K562 (cell line): ENCODE measurements around the gene HBQ1. TPM values are rescaled to one million over a fixed set of nuclear protein-coding genes. Genes with fewer than 3 reads are reported as not detected.

Source experiments
- ATAC-seq: fragments of 200-7000 bp; cut with Tn5 transposase; 3 replicates; pipeline ENCODE4 v1.9.1; 2020; ENCODE audit warnings: moderate library complexity
- BruUV-seq: library from RNA; stranded (reverse); fragments of 400-500 nt; replicated peaks from 2 replicates; lab custom pipeline; 2021; lab: Mats Ljungman, UMichigan
- CTCF ChIA-PET: fragments of 300-600 bp; formaldehyde crosslinking; extraction: SDS; loops from one replicate; lab custom pipeline; 2021; ENCODE audit warnings: low intra/inter-chr PET ratio; lab: Yijun Ruan, JAX
- POLR2A ChIA-PET: fragments of 300-600, 350-650 bp; sonication (Branson Sonifier 250); formaldehyde crosslinking; extraction: SDS; loops from one replicate; lab custom pipeline; 2021; ENCODE audit warnings: antibody characterized with exemption, inconsistent platforms; lab: Yijun Ruan, JAX
- DNase-seq, 4 experiments: peaks; one replicate each; pipeline versions ENCODE4 v3.0.0 to v3.0.0-alpha.2; 2011 to 2018; ENCODE audit warnings: low spot score in 3 of 4, mixed read lengths in 3 of 4; ENCODE audit errors: extremely low read depth in 1 of 4
- FAIRE-seq: peaks from 2 replicates; lab custom pipeline; 2011; peaks lifted over from hg19 to GRCh38; lab: Jason Lieb, UNC
- H2AFZ ChIP-seq: 2 replicates; pipeline ENCODE4 v1.6.0; 2011; ENCODE audit warnings: low read depth, low read length, control low read depth, inconsistent platforms
- H3K27ac ChIP-seq: fragments of 200-600 bp; 3 replicates; pipeline ENCODE4 v1.8.0; 2011; ENCODE audit warnings: low read depth, mild to moderate bottlenecking, control low read depth, inconsistent platforms, low read length, moderate library complexity, mixed read lengths; ENCODE audit errors: extremely low read depth
- H3K27me3 ChIP-seq, 2 experiments: fragments of 300-600 bp in 1 of 2; 2 replicates in 1 of 2; 3 replicates in 1 of 2; pipeline versions ENCODE4 v1.6.0 to v1.8.0; 2011; ENCODE audit warnings: inconsistent platforms in 2 of 2, low read length in 2 of 2, mild to moderate bottlenecking in 1 of 2, mixed read lengths in 1 of 2, moderate library complexity in 1 of 2; ENCODE audit not compliant: control insufficient read depth in 2 of 2, insufficient read depth in 2 of 2
- H3K36me3 ChIP-seq: fragments of 300-600 bp; 3 replicates; pipeline ENCODE4 v1.8.0; 2011; ENCODE audit warnings: mild to moderate bottlenecking, low read length, inconsistent platforms; ENCODE audit not compliant: control insufficient read depth, insufficient read depth
- H3K4me1 ChIP-seq, 2 experiments: fragments of 200-600 bp in 1 of 2; replicated peaks in 1 of 2; 2 replicates in 1 of 2; 3 replicates in 1 of 2; pipeline versions ENCODE4 v1.5.1 to v1.8.0; 2011; ENCODE audit warnings: inconsistent platforms in 2 of 2, low read length in 2 of 2, mild to moderate bottlenecking in 1 of 2, mixed read lengths in 1 of 2, moderate library complexity in 1 of 2; ENCODE audit not compliant: control insufficient read depth in 2 of 2, insufficient read depth in 2 of 2
- H3K4me2 ChIP-seq: 2 replicates; pipeline ENCODE4 v1.6.1; 2011; ENCODE audit warnings: low read length, control low read depth, inconsistent platforms, mixed read lengths; ENCODE audit not compliant: insufficient read depth
- H3K4me3 ChIP-seq: fragments of 200-600 bp; sonication (generic), shearing (Covaris generic); 2 replicates; pipeline ENCODE4 v1.5.1; 2016; ENCODE audit warnings: control low read depth, inconsistent platforms
- H3K79me2 ChIP-seq: fragments of 200-600 bp; 3 replicates; pipeline ENCODE4 v1.8.0; 2011; ENCODE audit warnings: low read length, inconsistent platforms; ENCODE audit not compliant: control insufficient read depth, insufficient read depth
- H3K9ac ChIP-seq, 2 experiments: 2 replicates each; pipeline versions ENCODE4 v1.6.0 to v1.6.1; 2011; ENCODE audit warnings: low read depth in 2 of 2, low read length in 2 of 2, control low read depth in 1 of 2, inconsistent platforms in 1 of 2, mild to moderate bottlenecking in 1 of 2, mixed read lengths in 1 of 2; ENCODE audit not compliant: insufficient read depth in 1 of 2
- H3K9me1 ChIP-seq: one replicate; pipeline ENCODE4 v1.6.0; 2011; ENCODE audit warnings: inconsistent platforms, mild to moderate bottlenecking, low read length, moderate library complexity; ENCODE audit not compliant: control insufficient read depth, insufficient read depth
- H3K9me3 ChIP-seq: replicated peaks from 2 replicates; pipeline ENCODE4 v1.5.1; 2011; ENCODE audit warnings: low read depth, low read length, inconsistent platforms; ENCODE audit not compliant: control insufficient read depth, insufficient read depth
- H4K20me1 ChIP-seq: replicated peaks from 2 replicates; pipeline ENCODE4 v1.6.1; 2011; ENCODE audit warnings: low read length, inconsistent platforms, mixed read lengths; ENCODE audit not compliant: control insufficient read depth, insufficient read depth
- CTBP1 ChIP-seq: fragments of 450-650 bp; IDR thresholded peaks from 2 replicates; pipeline ENCODE4 v1.6.1; 2016; ENCODE audit warnings: borderline replicate concordance
- DPF2 ChIP-seq: fragments of 450-650 bp; IDR thresholded peaks from 2 replicates; pipeline ENCODE4 v1.6.1; 2016
- ELF1 ChIP-seq: fragments of 200-800 bp; sonication (Bioruptor generic); IDR thresholded peaks from 2 replicates; pipeline ENCODE4 v1.6.1; 2016; ENCODE audit warnings: missing genetic modification characterization, missing compliant biosample characterization
- FOXA3 ChIP-seq, 2 experiments: fragments of 450-650 bp in 1 of 2; sonication (generic) in 1 of 2; formaldehyde crosslinking; IDR thresholded peaks in 1 of 2; conservative IDR thresholded peaks in 1 of 2; 2 replicates each; pipeline versions ENCODE4 v1.4.0 to v1.8.0; 2020 to 2022; ENCODE audit warnings: mild to moderate bottlenecking in 2 of 2, missing genetic modification reagents in 1 of 2
- FUS ChIP-seq: fragments of 200-400 bp; formaldehyde crosslinking; optimal IDR thresholded peaks from 2 replicates; pipeline ENCODE3; 2017; ENCODE audit warnings: low read depth, low read length
- JUNB ChIP-seq: fragments of 450-650 bp; formaldehyde crosslinking; conservative IDR thresholded peaks from 2 replicates; pipeline ENCODE4 v1.4.0; 2020; ENCODE audit warnings: mild to moderate bottlenecking
- NFATC3 ChIP-seq: fragments of 450-650 bp; IDR thresholded peaks from 2 replicates; pipeline ENCODE4 v1.6.1; 2017; ENCODE audit warnings: mild to moderate bottlenecking
- POLR2H ChIP-seq: IDR thresholded peaks from 2 replicates; pipeline ENCODE4 v1.6.1; 2016; ENCODE audit warnings: missing genetic modification characterization, low read depth, mild to moderate bottlenecking, control low read depth, missing compliant biosample characterization, moderate library complexity
- RHOXF2B ChIP-seq: fragments of 250-450 bp; sonication (Bioruptor Pico); conservative IDR thresholded peaks from 2 replicates; pipeline ENCODE4 v1.5.1; 2021
- SIN3A ChIP-seq, 2 experiments: fragments of 150-350 bp in 1 of 2; IDR thresholded peaks; 2 replicates each; pipeline ENCODE4 v1.6.1; 2011 to 2016; ENCODE audit warnings: borderline replicate concordance in 2 of 2, low read depth in 2 of 2, low read length in 2 of 2, mild to moderate bottlenecking in 2 of 2, moderate library complexity in 2 of 2; ENCODE audit not compliant: control insufficient read depth in 1 of 2
- TAL1 ChIP-seq: fragments of 450-650 bp; IDR thresholded peaks from 2 replicates; pipeline ENCODE4 v1.6.1; 2016; ENCODE audit warnings: mild to moderate bottlenecking
- ZNF561 ChIP-seq: fragments of 450-650 bp; formaldehyde crosslinking; conservative IDR thresholded peaks from 2 replicates; pipeline ENCODE4 v1.4.0; 2020; ENCODE audit warnings: mild to moderate bottlenecking, moderate library complexity
- WGBS: fragments of 100-300 bp; shearing (Covaris generic); methylation state at CpG from one replicate; pipeline ENCODE4 v1.1.6; 2016; ENCODE audit warnings: low coverage, mixed read lengths; ENCODE audit not compliant: insufficient coverage; ENCODE audit errors: missing lambda C conversion rate; 5-methylcytosine and 5-hydroxymethylcytosine counted together
- in situ Hi-C: fragments of 300-500 bp; cut with MboI; formaldehyde crosslinking; loops from 4 replicates; pipeline ENCODE4 v1.15.0; 2018; ENCODE audit warnings: inconsistent platforms, mixed read lengths
- intact Hi-C: fragments of 100-400 bp; cut with micrococcal nuclease; formaldehyde crosslinking; loops from 2 replicates; pipeline ENCODE4 v1.14.2; 2022
- polyA plus RNA-seq, 8 experiments: library from polyadenylated mRNA; depleted of rRNA in 4 of 8; stranded (reverse) in 5 of 8; unstranded in 3 of 8; fragments of >200 nt; fragmentation: Nextera tagmentation in 2 of 8; fragmentation: Illumina TruSeq in 1 of 8; extraction: Ambion mirVana in 2 of 8; extraction: Trizol in 1 of 8; gene quantifications; 2 replicates each; pipeline versions ENCODE4 v1.2.1 to v1.2.3, GENCODE V29; 2011 to 2014; ENCODE audit warnings: inconsistent platforms in 1 of 8, missing spikeins in 1 of 8
- total RNA-seq, 7 experiments: library from RNA; depleted of rRNA in 6 of 7; stranded (reverse); fragments of >200 nt in 6 of 7; fragmentation: Illumina TruSeq in 2 of 7; extraction: Trizol in 2 of 7; gene quantifications; 2 replicates each; pipeline versions ENCODE4 v1.2.1 to v1.2.3, GENCODE V29; 2011 to 2021; ENCODE audit warnings: low replicate concordance in 1 of 7
- TF ChIP-seq, protein P1 (sequence below): fragments of 250-450 bp; sonication (Bioruptor Pico); IDR thresholded peaks from 2 replicates; pipeline ENCODE4 v1.4.0; 2020; ENCODE audit warnings: borderline replicate concordance
- TF ChIP-seq, protein P2 (sequence below): IDR thresholded peaks from 2 replicates; pipeline ENCODE4 v1.6.1; 2016; ENCODE audit warnings: missing genetic modification characterization, missing compliant biosample characterization
- TF ChIP-seq, protein P3 (sequence below): fragments of 450-650 bp; IDR thresholded peaks from 2 replicates; pipeline ENCODE4 v1.6.1; 2018; ENCODE audit not compliant: partially characterized antibody

HBQ1 gene
- total and polyA plus RNA-seq, 9 of the 15 experiments (the other 6 are each of a cell fraction or from before 2014, with no cell fraction given), result 2.3 to 190 (median 19.8) TPM

GRCh38 chr16:177981-178667, 2.1 kb upstream of the HBQ1 start:
- Histone ChIP-seq H3K9me3 (no peaks in the 10 kb centered on the region), H3K4me1 (peaks cover 30 to 62% of the 10 kb centered on the region in 2 experiments; a peak in 4 of 5 replicates), H3K4me3 (peak overlapping the region; percentile 55), H3K36me3 (peaks cover 24% of the 10 kb centered on the region), H3K9ac (peak overlapping the region; percentile 63 to 88), H2AFZ (no peak overlapping the region), H3K9me1 (peaks cover 3% of the 10 kb centered on the region), H3K4me2 (peak overlapping the region; percentile 80), H3K27ac (peak overlapping the region; percentile 57), H3K27me3 (no peaks in the 10 kb centered on the region), H3K79me2 (peaks cover 52% of the 10 kb centered on the region), H4K20me1 (0 out of 2 replicates have a peak, but pooled peaks cover 3% of the 10 kb centered on the region)
- ChIA-PET POLR2A (interaction anchor here (0.6 to 1.8 kb wide), 4 partner anchors 20 to 185 kb away, joined by 3 to 8 read pairs (median 5); no protein-coding TSS in a partner anchor), CTCF (no interaction called here)
- BruUV-seq, result no TSS peak
- FAIRE-seq (peak; percentile 54), DNase-seq (peak in 2 of 4 experiments; percentile 9 to 63), ATAC-seq (peak; percentile 2; the same call in 1 of the 3 replicates)
- intact Hi-C loops, result loop anchor here (2.0 kb wide), 1 partner anchor 35 kb away; no protein-coding TSS in a partner anchor
- WGBS, result 22% methylated on average over 11 of the region's 11 CpGs
- in situ Hi-C loops, result no loop called here
- TF ChIP-seq POLR2H (tag) (no peak), CTBP1 (0 out of 2 replicates have a peak, but pooled peaks have one; percentile 18), FUS (no peak), NFATC3 (no peak), ELF1 (tag) (no peak), FOXA3 (CRISPR knock-in tag; conservative IDR thresholded peaks at IDR 0.05 in 1 of 2, IDR thresholded peaks at IDR 0.05 in 1 of 2) (peak; percentile 49 to 76), RHOXF2B (CRISPR knock-in tag) (no peak), TAL1 (peak; percentile 42; the same call in 1 of the 2 replicates), SIN3A (IDR thresholded peaks at IDR 0.05; ENCODE audit: borderline replicate concordance in 2 of 2, control insufficient read depth in 1 of 2, low read depth in 2 of 2, low read length in 2 of 2) (0 out of 4 replicates have a peak, but pooled peaks of 1 of the 2 experiments have one; percentile 15), ZNF561 (CRISPR knock-in tag) (no peak), DPF2 (0 out of 2 replicates have a peak, but pooled peaks have one; percentile 44), JUNB (CRISPR knock-in tag) (no peak)
- TF ChIP-seq, protein P1, sequence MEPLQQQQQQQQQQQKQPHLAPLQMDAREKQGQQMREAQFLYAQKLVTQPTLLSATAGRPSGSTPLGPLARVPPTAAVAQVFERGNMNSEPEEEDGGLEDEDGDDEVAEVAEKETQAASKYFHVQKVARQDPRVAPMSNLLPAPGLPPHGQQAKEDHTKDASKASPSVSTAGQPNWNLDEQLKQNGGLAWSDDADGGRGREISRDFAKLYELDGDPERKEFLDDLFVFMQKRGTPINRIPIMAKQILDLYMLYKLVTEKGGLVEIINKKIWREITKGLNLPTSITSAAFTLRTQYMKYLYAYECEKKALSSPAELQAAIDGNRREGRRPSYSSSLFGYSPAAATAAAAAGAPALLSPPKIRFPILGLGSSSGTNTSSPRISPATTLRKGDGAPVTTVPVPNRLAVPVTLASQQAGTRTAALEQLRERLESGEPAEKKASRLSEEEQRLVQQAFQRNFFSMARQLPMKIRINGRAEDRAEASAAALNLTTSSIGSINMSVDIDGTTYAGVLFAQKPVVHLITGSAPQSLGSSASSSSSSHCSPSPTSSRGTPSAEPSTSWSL (CRISPR knock-in tag), result no peak
- TF ChIP-seq, protein P2, sequence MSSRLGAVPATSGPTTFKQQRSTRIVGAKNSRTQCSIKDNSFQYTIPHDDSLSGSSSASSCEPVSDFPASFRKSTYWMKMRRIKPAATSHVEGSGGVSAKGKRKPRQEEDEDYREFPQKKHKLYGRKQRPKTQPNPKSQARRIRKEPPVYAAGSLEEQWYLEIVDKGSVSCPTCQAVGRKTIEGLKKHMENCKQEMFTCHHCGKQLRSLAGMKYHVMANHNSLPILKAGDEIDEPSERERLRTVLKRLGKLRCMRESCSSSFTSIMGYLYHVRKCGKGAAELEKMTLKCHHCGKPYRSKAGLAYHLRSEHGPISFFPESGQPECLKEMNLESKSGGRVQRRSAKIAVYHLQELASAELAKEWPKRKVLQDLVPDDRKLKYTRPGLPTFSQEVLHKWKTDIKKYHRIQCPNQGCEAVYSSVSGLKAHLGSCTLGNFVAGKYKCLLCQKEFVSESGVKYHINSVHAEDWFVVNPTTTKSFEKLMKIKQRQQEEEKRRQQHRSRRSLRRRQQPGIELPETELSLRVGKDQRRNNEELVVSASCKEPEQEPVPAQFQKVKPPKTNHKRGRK (tag), result no peak
- TF ChIP-seq, protein P3, sequence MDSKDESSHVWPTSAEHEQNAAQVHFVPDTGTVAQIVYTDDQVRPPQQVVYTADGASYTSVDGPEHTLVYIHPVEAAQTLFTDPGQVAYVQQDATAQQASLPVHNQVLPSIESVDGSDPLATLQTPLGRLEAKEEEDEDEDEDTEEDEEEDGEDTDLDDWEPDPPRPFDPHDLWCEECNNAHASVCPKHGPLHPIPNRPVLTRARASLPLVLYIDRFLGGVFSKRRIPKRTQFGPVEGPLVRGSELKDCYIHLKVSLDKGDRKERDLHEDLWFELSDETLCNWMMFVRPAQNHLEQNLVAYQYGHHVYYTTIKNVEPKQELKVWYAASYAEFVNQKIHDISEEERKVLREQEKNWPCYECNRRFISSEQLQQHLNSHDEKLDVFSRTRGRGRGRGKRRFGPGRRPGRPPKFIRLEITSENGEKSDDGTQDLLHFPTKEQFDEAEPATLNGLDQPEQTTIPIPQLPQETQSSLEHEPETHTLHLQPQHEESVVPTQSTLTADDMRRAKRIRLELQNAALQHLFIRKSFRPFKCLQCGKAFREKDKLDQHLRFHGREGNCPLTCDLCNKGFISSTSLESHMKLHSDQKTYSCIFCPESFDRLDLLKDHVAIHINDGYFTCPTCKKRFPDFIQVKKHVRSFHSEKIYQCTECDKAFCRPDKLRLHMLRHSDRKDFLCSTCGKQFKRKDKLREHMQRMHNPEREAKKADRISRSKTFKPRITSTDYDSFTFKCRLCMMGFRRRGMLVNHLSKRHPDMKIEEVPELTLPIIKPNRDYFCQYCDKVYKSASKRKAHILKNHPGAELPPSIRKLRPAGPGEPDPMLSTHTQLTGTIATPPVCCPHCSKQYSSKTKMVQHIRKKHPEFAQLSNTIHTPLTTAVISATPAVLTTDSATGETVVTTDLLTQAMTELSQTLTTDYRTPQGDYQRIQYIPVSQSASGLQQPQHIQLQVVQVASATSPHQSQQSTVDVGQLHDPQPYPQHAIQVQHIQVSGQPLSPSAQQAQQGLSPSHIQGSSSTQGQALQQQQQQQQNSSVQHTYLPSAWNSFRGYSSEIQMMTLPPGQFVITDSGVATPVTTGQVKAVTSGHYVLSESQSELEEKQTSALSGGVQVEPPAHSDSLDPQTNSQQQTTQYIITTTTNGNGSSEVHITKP, result peak; percentile 12
